OCI-LY3 (cell line): ENCODE data around the gene COG5.

Experiments used
- CTCF ChIP-seq: fragments of 200-600, 300-600 bp; sonication (generic); IDR thresholded peaks from 2 replicates; pipeline ENCODE4 v1.5.1; 2014; ENCODE audit warnings: antibody characterized with exemption, low read length, low read depth
- EZH2phosphoT487 ChIP-seq: fragments of 200-600 bp; shearing (Covaris generic); IDR thresholded peaks from 2 replicates; pipeline ENCODE4 v1.6.1; 2018; ENCODE audit warnings: antibody characterized with exemption, mixed run types, low read depth

- TF ChIP-seq CTCF: no peak
- TF ChIP-seq EZH2phosphoT487: no peak
Measured at GRCh38 chr7:107253599-107253998, 310.1 kb downstream of the COG5 start.
